AG20443 (cell line): ENCODE results near the gene ISL2.

Experiments
- DNase-seq: peaks from one replicate; pipeline ENCODE4 v3.0.0; 2012; ENCODE audit warnings: low spot score, mixed read lengths

The ISL2 gene

DNA sequence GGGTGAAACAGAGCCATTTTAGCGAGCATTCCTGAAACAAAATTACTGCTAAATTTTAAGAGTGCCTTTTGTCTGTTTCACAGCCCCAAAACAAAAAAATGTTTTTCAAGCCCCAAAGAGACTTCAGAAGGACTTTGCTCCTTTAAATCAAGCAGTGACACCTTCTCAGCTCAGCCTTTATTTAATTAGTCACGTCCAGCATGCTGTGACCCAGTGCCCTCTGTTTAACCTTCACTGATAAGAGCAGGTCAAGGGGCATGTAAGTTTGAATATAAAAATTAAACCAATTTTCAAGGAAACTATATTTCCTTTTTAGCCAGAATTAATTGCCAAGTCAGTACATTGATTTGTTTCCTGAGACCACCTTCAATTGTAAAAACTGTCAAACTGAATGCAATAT lies 40.6 kb downstream of the ISL2 start:
- DNase-seq, result no peak

DNA sequence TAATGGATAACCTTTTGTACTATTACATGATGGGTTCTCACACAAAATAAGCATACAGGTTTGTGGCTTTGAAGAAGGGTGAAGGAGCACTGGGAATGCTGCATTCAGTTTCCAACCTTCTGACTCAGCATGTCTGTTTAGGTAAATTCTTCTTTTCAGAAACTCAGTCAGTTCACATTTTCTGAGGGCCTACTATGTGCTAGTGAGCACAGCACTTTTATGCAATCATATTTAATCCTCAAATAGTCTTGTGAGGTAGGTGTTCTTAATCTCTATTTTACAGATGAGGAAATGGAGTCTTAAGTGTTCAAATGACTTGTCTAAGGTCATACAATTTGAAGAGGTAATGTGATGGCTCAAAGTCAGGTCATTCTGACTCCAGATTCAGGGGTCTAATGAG lies 41.2 kb downstream of the ISL2 start:
- no peak for DNase-seq

DNA sequence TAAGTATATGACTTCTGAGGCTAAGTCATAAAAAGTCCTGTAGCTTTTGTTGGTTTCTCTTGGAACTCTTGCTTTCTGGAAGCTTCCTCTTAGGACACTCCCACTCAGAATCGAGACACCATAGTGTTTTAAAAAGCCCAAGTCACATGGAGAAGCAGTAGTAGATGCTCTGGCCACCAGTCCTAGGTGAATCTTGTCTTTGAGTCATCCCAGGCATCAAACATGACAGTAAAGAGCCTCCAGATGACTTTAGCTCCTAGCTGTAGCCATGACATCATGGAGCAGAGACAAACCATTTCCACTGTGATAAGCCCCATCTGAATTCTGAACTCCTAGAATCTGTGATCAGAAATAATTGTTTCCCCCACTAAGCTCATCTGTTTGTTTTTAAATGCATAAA lies 42.1 kb downstream of the ISL2 start:
- no peak for DNase-seq

DNA sequence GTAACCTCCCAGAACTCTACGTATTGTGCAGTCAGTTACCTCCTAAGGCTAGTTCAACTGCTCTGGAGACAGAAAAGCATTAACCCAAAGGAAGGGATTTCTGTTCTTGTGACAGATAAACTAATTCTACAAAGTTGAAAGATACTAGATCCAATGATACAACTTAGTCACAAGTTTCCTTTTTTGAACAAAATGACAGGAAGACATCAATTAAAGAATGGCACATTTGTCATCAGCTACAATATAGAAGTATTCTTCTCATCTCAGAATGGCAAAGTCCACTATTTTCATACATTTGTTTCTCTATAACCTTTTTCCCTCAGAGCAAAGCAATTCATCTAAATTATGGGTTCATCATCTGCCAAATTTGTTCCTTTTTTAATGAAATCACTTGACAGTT lies 43.7 kb downstream of the ISL2 start:
- DNase-seq, result no peak

DNA sequence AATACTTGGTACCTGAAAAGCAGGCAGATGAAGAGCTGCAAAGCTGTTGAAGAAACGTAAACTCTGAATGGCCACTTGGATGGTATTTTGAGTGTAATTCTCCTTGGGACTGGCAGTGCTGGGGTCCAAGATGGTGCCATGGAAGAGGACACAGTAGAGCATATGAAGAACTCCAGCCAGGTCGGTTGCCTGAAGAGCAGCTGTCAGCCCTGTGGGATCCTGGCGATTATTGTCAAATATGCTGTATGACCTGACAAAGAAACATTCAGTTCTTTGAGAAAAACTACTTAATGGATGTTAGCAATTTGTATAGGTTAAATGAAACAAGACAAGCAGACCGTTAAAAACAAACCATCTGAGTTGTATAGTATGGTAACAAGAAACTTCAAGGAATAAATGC lies 44.8 kb downstream of the ISL2 start:
- no peak for DNase-seq

DNA sequence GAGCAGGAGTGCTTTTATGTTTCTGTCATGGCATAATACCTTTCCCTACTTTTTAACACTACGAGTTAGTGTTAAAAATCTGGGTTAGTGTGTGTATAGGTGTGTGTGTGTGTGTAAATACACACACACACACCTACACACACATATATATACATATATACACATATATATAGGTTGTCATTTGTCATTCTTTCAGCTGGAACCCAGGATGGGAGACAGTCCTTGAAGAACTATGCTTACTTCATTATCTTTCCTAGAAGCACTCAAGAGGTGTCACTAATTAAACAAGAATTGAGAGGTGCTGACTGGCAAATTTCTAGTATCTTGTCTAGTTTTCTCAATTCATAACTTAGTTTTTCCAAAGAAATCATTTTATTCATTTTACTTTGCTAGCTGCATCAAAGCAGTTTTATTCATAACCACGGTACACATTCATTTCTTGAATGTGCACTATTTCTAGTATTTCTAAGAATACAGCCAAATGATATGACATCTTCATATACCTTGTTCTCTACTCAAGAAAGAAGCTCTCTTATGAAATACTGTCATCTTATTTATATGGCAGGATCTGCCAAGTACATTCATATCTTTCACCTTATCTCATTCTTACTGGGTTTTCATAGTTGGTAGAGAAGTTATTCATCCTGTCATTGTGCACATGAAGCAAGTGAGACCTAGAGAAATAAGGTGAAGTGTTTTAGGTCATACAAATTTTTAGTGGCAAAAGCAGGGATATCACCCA lies 46.6 kb downstream of the ISL2 start:
- DNase-seq, result no peak

DNA sequence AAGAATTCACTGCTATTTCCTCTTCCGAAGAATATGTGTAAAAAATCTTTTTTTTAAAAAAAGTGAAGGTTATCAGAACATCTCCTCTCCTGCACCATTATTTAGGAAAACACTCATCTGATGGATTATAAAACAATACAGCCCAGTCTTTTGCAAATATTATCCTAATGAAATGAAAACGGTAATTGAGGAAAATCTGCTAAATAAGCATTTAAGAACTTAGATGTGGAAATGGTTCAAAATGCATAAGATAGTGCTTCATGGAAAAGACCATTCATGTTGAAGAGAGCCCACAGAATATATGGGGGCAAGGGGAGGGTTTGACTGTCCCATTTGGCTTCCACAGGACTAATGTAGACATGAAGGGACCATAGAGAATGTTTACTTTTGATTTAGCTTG lies 47.8 kb downstream of the ISL2 start:
- DNase-seq, result no peak

DNA sequence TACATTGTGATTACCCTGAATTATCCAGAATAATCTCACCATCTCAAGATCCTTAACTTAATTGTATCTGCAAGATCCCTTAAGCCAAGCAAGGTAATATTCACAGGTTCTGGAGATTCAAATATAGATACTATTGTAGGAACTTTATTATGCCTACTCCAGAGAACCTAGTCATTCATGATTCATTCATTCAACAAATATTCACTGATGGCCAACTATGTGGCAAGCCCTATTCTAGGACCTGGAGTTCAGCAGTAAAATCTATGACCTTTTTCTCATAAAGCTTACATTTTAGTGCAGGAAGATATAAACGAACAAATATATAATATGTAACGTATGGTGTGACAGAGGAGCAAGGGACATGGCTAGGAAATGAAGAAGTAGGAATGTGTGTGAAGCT lies 49.6 kb downstream of the ISL2 start:
- DNase-seq, result no peak

DNA sequence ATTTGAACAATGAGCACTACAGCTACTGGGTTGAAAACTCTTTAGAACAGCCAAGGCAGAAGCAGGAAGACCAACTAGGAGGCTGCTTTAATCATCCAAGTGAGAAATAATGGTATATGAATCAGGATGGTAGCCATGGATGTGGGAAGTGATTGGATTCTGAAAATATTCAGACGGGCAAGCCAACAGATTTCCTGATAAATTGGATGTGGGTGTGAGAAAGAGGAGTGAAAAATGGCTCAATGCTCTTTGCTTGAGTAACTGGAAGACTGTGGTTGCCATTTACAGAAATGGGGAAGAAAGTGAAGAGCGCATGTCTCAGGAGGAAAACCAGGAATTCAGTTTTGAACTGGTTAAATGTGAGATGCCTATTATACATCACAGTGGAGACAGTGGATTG lies 50.4 kb downstream of the ISL2 start:
- no peak for DNase-seq

DNA sequence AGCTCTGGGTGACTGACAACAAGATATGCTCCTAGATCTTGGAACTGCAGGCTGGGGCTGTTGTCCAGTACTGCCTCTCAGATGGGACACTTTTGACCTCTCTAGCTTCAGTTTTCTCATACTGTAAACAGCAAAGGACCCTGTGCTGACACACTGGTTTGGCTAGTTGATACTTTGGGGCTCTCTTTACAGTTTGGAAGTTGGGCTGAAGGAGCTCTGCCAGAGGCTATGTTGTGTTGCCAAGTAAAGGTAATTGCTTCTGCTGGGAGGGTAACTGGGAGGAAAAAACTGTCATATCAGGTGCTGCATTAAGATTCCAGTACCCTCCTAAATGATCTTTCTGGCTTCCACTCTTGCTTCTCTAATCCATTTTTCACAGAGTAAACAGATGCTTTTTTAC lies 54.0 kb downstream of the ISL2 start:
- DNase-seq, result no peak

DNA sequence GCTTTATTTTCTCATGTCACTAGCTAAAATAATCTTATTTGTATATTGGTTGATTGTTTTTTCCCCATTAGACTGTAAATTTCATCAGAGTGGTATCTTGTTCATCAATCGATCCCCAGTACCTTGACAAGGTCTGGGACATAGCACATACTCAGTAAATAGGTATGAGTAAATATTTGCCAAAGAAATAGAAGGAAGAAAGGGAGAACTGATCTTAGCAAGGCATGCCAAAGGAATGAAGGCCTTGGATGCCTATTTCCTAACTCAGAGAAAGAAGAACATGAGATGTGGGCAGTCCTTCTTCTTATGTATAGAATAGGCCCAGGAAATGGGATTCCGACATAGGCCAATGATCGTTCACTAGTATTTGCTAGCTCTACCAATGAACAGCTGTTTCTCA lies 54.7 kb downstream of the ISL2 start:
- DNase-seq, result no peak

DNA sequence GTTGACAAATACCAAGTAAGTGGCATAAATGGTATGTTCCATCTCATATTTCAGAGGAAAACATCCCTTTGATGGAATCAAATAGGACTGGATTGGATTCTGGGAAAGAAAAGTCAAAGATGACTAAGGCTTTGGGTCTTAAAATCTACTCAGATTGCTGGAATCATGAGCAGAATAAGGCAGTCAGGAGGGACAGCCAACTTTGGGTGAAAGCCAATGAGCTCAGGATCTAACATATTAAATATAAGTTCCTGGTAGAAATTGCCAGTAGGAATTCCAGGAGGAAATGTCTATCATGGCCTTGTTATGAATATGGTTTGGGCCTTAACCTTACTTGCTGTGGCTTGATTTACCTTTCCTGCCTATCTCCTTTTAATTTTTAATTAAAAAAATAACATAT lies 55.3 kb downstream of the ISL2 start:
- DNase-seq, result no peak
